BJ (cell line): Measurements from ENCODE around the gene UGT1A1. TPM values are rescaled to one million over a fixed set of nuclear protein-coding genes. Genes with fewer than 3 reads are reported as not detected.
"Not testable (repeated sequence)": the region's sequence is repeated elsewhere in the genome, so short reads cannot be mapped to it uniquely, and the experiment has no call there.

Source experiments
- CTCF ChIA-PET: fragments of 350-600 bp; formaldehyde crosslinking; extraction: SDS; loops from one replicate; lab custom pipeline; 2021; ENCODE audit warnings: antibody characterized with exemption, inconsistent platforms; lab: Yijun Ruan, JAX
- POLR2A ChIA-PET: fragments of 300-600 bp; sonication (Branson Sonifier 250); formaldehyde crosslinking; extraction: SDS; loops from one replicate; lab custom pipeline; 2021; ENCODE audit warnings: antibody characterized with exemption; lab: Charles Lee
- DNase-seq: peaks from one replicate; pipeline ENCODE4 v3.0.0-alpha.2; 2011; ENCODE audit warnings: low read depth
- H3K27me3 ChIP-seq: 2 replicates; pipeline ENCODE4 v1.6.0; 2011; ENCODE audit warnings: low read length; ENCODE audit not compliant: control insufficient read depth, insufficient read depth
- H3K36me3 ChIP-seq: 2 replicates; pipeline ENCODE4 v1.5.1; 2011; ENCODE audit warnings: low read length; ENCODE audit not compliant: control insufficient read depth, insufficient read depth
- H3K4me3 ChIP-seq: 2 replicates; pipeline ENCODE4 v1.5.1; 2011; ENCODE audit warnings: low read depth, mild to moderate bottlenecking, control low read depth, low read length
- CTCF ChIP-seq: IDR thresholded peaks from 2 replicates; pipeline ENCODE4 v1.5.1; 2011; ENCODE audit warnings: low read depth, mild to moderate bottlenecking, control low read depth, inconsistent platforms, low read length, moderate library complexity; ENCODE audit not compliant: insufficient read depth
- polyA plus RNA-seq: library from polyadenylated mRNA; depleted of rRNA; stranded (reverse); fragments of >200 nt; gene quantifications from 2 replicates; pipeline ENCODE4 v1.2.3, GENCODE V29; 2011

UGT1A1 gene
- polyA plus RNA-seq, 1 experiment: not detected

- no peak overlapping the region for H3K4me3 ChIP-seq
- ChIA-PET CTCF (no interaction called here), POLR2A (no interaction called here)
- no peaks in the 10 kb centered on the region for H3K27me3 ChIP-seq
- H3K36me3 ChIP-seq: no peaks in the 10 kb centered on the region
- TF ChIP-seq CTCF: no peak
- no peak for DNase-seq
Observed at GRCh38 chr2:233745073-233745755, 14.9 kb upstream of the UGT1A1 start.

- H3K27me3 ChIP-seq, DNase-seq, H3K4me3 ChIP-seq, CTCF ChIA-PET, H3K36me3 ChIP-seq, POLR2A ChIA-PET: not testable (repeated sequence)
Observed at GRCh38 chr2:233745838-233746237, 14.2 kb upstream of the UGT1A1 start.

GRCh38 chr2:233746475-233747282 is 13.4 kb upstream of the UGT1A1 start:
- CTCF ChIA-PET: no interaction called here

GRCh38 chr2:233747283-233747544 is 12.9 kb upstream of the UGT1A1 start:
- ChIA-PET POLR2A (no interaction called here), CTCF (no interaction called here)
- Histone ChIP-seq H3K27me3 (no peaks in the 10 kb centered on the region), H3K36me3 (no peaks in the 10 kb centered on the region), H3K4me3 (no peak overlapping the region)
- DNase-seq: no peak
- TF ChIP-seq CTCF: no peak

More at GRCh38 chr2:233746475-233747282, 13.4 kb upstream of the UGT1A1 start:
- no peak for DNase-seq
- no peaks in the 10 kb centered on the region for H3K36me3 ChIP-seq
- no peak for TF ChIP-seq CTCF
- H3K4me3 ChIP-seq: no peak overlapping the region
- H3K27me3 ChIP-seq: no peaks in the 10 kb centered on the region
- POLR2A ChIA-PET: no interaction called here

GRCh38 chr2:233750689-233751088 is 9.4 kb upstream of the UGT1A1 start:
- DNase-seq, H3K4me3 ChIP-seq, H3K27me3 ChIP-seq, CTCF ChIA-PET, POLR2A ChIA-PET, H3K36me3 ChIP-seq: not testable (repeated sequence)

- DNase-seq, H3K36me3 ChIP-seq, H3K4me3 ChIP-seq, POLR2A ChIA-PET, CTCF ChIA-PET, H3K27me3 ChIP-seq: not testable (repeated sequence)
Observed at GRCh38 chr2:233751212-233752009, 8.7 kb upstream of the UGT1A1 start.
